ENCODE measurements around the gene SYTL1. TPM values are rescaled to one million over a fixed set of nuclear protein-coding genes. Genes with fewer than 3 reads are reported as not detected.

SYTL1 gene
- total RNA-seq, 2 experiments from 2014 or later, result 27.3 to 30.4 TPM

- Mint-ChIP-seq H3K27me3 (no peaks in the 10 kb centered on the region), H3K4me1 (ENCODE audit: low read depth) (peaks cover 41% of the 10 kb centered on the region), H3K36me3 (peaks cover 15% of the 10 kb centered on the region), H3K9me3 (no peaks in the 10 kb centered on the region), H3K4me3 (peak within 1 kb of the TSS; percentile 96), H3K27ac (peak within 1 kb of the TSS; percentile 82)
- peak; percentile 98 for DNase-seq
- intact Hi-C loops (cut with micrococcal nuclease), result loop anchor here (1.0 to 10.0 kb wide), 4 partner anchors 20 to 351 kb away; partner anchors contain the start of genes AHDC1, IFI6, SLC9A1 and SYTL1
- ChIA-PET CTCF (interaction anchor here (1.2 to 3.2 kb wide), 5 partner anchors 11 to 35 kb away, joined by 3 to 20 read pairs (median 12); no protein-coding TSS in a partner anchor), POLR2A (interaction anchor here (0.5 to 1.5 kb wide), 2 partner anchors 20 to 1890 kb away, joined by 3 to 6 read pairs; partner anchors contain the start of gene SYTL1)
Measured at GRCh38 chr1:27321813-27322568, 19.8 kb upstream of the SYTL1 start, which contains the start of gene TMEM222. TMEM222 (plus strand) TSS chr1:27322163; CDS start chr1:27322198, 35 bp downstream.

GRCh38 chr1:27322569-27323240 is 19.1 kb upstream of the SYTL1 start:
- Mint-ChIP-seq H3K4me3 (peak overlapping the region; percentile 96), H3K36me3 (peaks cover 16% of the 10 kb centered on the region), H3K27me3 (no peaks in the 10 kb centered on the region), H3K4me1 (ENCODE audit: low read depth) (peaks cover 44% of the 10 kb centered on the region), H3K9me3 (no peaks in the 10 kb centered on the region), H3K27ac (peak overlapping the region; percentile 82)
- ChIA-PET POLR2A (interaction anchor here (0.5 to 1.5 kb wide), 3 partner anchors 19 to 1891 kb away, joined by 3 to 6 read pairs (median 3); partner anchors contain the start of gene SYTL1), CTCF (interaction anchor here (0.9 to 3.2 kb wide), 8 partner anchors 10 to 168 kb away, joined by 3 to 20 read pairs (median 8); partner anchors contain the start of gene SLC9A1)
- DNase-seq, result no peak
- intact Hi-C loops (cut with micrococcal nuclease), result loop anchor here (1.0 to 10.0 kb wide), 5 partner anchors 17 to 350 kb away; partner anchors contain the start of genes AHDC1, IFI6, SLC9A1 and SYTL1

- intact Hi-C loops (cut with micrococcal nuclease), result loop anchor here (10.0 kb wide), 1 partner anchor 280 kb away; the partner anchor contains the start of gene AHDC1
- POLR2A ChIA-PET, result interaction anchor here (0.5 kb wide), 1 partner anchor 27 kb away, joined by 3 read pairs; no protein-coding TSS in a partner anchor
- H3K27ac Mint-ChIP-seq, result no peak overlapping the region
Measured at GRCh38 chr1:27325286-27325685, 16.5 kb upstream of the SYTL1 start.

GRCh38 chr1:27327964-27328363 is 13.9 kb upstream of the SYTL1 start:
- H3K27ac Mint-ChIP-seq, result no peak overlapping the region
- peaks cover 27% of the 10 kb centered on the region for H3K36me3 Mint-ChIP-seq
- intact Hi-C loops (cut with micrococcal nuclease), result loop anchor here (10.0 kb wide), 1 partner anchor 277 kb away; the partner anchor contains the start of gene AHDC1
- no peak overlapping the region for H3K4me3 Mint-ChIP-seq
- CTCF ChIA-PET, result interaction anchor here (0.5 to 3.1 kb wide), 7 partner anchors 27 to 468 kb away, joined by 3 to 14 read pairs (median 4); no protein-coding TSS in a partner anchor
- no peak for DNase-seq
- POLR2A ChIA-PET, result no interaction called here
- H3K9me3 Mint-ChIP-seq, result no peaks in the 10 kb centered on the region
- no peaks in the 10 kb centered on the region for H3K27me3 Mint-ChIP-seq
- peaks cover 60% of the 10 kb centered on the region for H3K4me1 Mint-ChIP-seq (ENCODE audit: low read depth)

More at GRCh38 chr1:27325286-27325685, 16.5 kb upstream of the SYTL1 start:
- Mint-ChIP-seq H3K36me3 (peaks cover 21% of the 10 kb centered on the region), H3K27me3 (no peaks in the 10 kb centered on the region), H3K9me3 (no peaks in the 10 kb centered on the region), H3K4me1 (ENCODE audit: low read depth) (peaks cover 59% of the 10 kb centered on the region), H3K4me3 (no peak overlapping the region)
- no peak for DNase-seq
- CTCF ChIA-PET, result interaction anchor here (1.6 to 3.2 kb wide), 3 partner anchors 7 to 32 kb away, joined by 10 to 16 read pairs (median 14); no protein-coding TSS in a partner anchor

- no peak overlapping the region for H3K4me3 Mint-ChIP-seq
- H3K4me1 Mint-ChIP-seq (ENCODE audit: low read depth), result peaks cover 37% of the 10 kb centered on the region
- ChIA-PET CTCF (no interaction called here), POLR2A (no interaction called here)
- H3K27me3 Mint-ChIP-seq, result no peaks in the 10 kb centered on the region
- intact Hi-C loops (cut with micrococcal nuclease), result no loop called here
- H3K36me3 Mint-ChIP-seq, result peaks cover 28% of the 10 kb centered on the region
- no peak overlapping the region for H3K27ac Mint-ChIP-seq
- no peak for DNase-seq
- no peaks in the 10 kb centered on the region for H3K9me3 Mint-ChIP-seq
Measured at GRCh38 chr1:27330786-27331185, 11.0 kb upstream of the SYTL1 start.

GRCh38 chr1:27331426-27331825 is 10.4 kb upstream of the SYTL1 start:
- CTCF ChIA-PET, result interaction anchor here (3.7 to 4.0 kb wide), 3 partner anchors 13 to 59 kb away, joined by 29 to 49 read pairs (median 47); partner anchors contain the start of genes GPR3 and SYTL1
- DNase-seq, result no peak
- intact Hi-C loops (cut with micrococcal nuclease), result no loop called here
- Mint-ChIP-seq H3K4me1 (ENCODE audit: low read depth) (peaks cover 31% of the 10 kb centered on the region), H3K4me3 (no peak overlapping the region), H3K36me3 (peaks cover 28% of the 10 kb centered on the region), H3K27ac (no peak overlapping the region), H3K27me3 (no peaks in the 10 kb centered on the region), H3K9me3 (no peaks in the 10 kb centered on the region)
- POLR2A ChIA-PET, result no interaction called here

- Mint-ChIP-seq H3K4me1 (ENCODE audit: low read depth) (peaks cover 27% of the 10 kb centered on the region), H3K27ac (no peak overlapping the region), H3K27me3 (no peaks in the 10 kb centered on the region), H3K4me3 (no peak overlapping the region), H3K9me3 (no peaks in the 10 kb centered on the region), H3K36me3 (peaks cover 33% of the 10 kb centered on the region)
- DNase-seq, result no peak
- POLR2A ChIA-PET, result interaction anchor here (1.0 kb wide), 1 partner anchor 15 kb away, joined by 3 read pairs; no protein-coding TSS in a partner anchor
- intact Hi-C loops (cut with micrococcal nuclease), result loop anchor here (2.0 kb wide), 1 partner anchor 61 kb away; the partner anchor contains the start of gene GPR3
- CTCF ChIA-PET, result interaction anchor here (0.6 to 4.0 kb wide), 29 partner anchors 7 to 457 kb away, joined by 3 to 52 read pairs (median 8); partner anchors contain the start of genes GPR3, SYTL1 and TMEM222
Measured at GRCh38 chr1:27331922-27332321, 9.9 kb upstream of the SYTL1 start.

GRCh38 chr1:27332536-27333281 is 9.1 kb upstream of the SYTL1 start:
- intact Hi-C loops (cut with micrococcal nuclease), result loop anchor here (2.0 kb wide), 1 partner anchor 60 kb away; the partner anchor contains the start of gene GPR3
- CTCF ChIA-PET, result interaction anchor here (0.5 to 4.0 kb wide), 39 partner anchors 8 to 456 kb away, joined by 3 to 52 read pairs (median 5); partner anchors contain the start of genes GPR3, MAP3K6, SYTL1 and TMEM222
- Mint-ChIP-seq H3K9me3 (no peaks in the 10 kb centered on the region), H3K4me3 (no peak overlapping the region), H3K4me1 (ENCODE audit: low read depth) (peaks cover 24% of the 10 kb centered on the region), H3K27me3 (no peaks in the 10 kb centered on the region), H3K27ac (no peak overlapping the region), H3K36me3 (peaks cover 31% of the 10 kb centered on the region)
- DNase-seq, result peak; percentile 69
- POLR2A ChIA-PET, result interaction anchor here (1.0 kb wide), 1 partner anchor 16 kb away, joined by 3 read pairs; no protein-coding TSS in a partner anchor

GRCh38 chr1:27333717-27334279 is 8.0 kb upstream of the SYTL1 start:
- Mint-ChIP-seq H3K27me3 (no peaks in the 10 kb centered on the region), H3K4me3 (no peak overlapping the region), H3K36me3 (peaks cover 26% of the 10 kb centered on the region), H3K9me3 (no peaks in the 10 kb centered on the region), H3K27ac (no peak overlapping the region), H3K4me1 (ENCODE audit: low read depth) (peaks cover 15% of the 10 kb centered on the region)
- intact Hi-C loops (cut with micrococcal nuclease), result loop anchor here (2.0 kb wide), 1 partner anchor 59 kb away; the partner anchor contains the start of gene GPR3
- ChIA-PET POLR2A (no interaction called here), CTCF (interaction anchor here (0.8 to 4.0 kb wide), 18 partner anchors 10 to 329 kb away, joined by 4 to 52 read pairs (median 11); partner anchors contain the start of genes GPR3, MAP3K6 and SYTL1)
- no peak for DNase-seq

GRCh38 chr1:27335506-27336422 is 6.1 kb upstream of the SYTL1 start:
- peaks cover 26% of the 10 kb centered on the region for H3K36me3 Mint-ChIP-seq
- H3K4me3 Mint-ChIP-seq, result no peak overlapping the region
- no peak overlapping the region for H3K27ac Mint-ChIP-seq
- CTCF ChIA-PET, result interaction anchor here (1.4 kb wide), 1 partner anchor 9 kb away, joined by 4 read pairs; no protein-coding TSS in a partner anchor
- POLR2A ChIA-PET, result no interaction called here
- no peaks in the 10 kb centered on the region for H3K27me3 Mint-ChIP-seq
- peaks cover 25% of the 10 kb centered on the region for H3K4me1 Mint-ChIP-seq (ENCODE audit: low read depth)
- intact Hi-C loops (cut with micrococcal nuclease), result no loop called here
- no peaks in the 10 kb centered on the region for H3K9me3 Mint-ChIP-seq
- no peak for DNase-seq
